Gastrocnemius medialis (tissue), 4 donors: ENCODE results near the gene SLF1.

Source experiments
- POLR2A ChIP-seq, 2 donors: fragments of 450-650 bp; IDR thresholded peaks; one replicate each; pipeline ENCODE4 v1.6.1; 2017; ENCODE audit warnings: antibody characterized with exemption in 2 of 2, mild to moderate bottlenecking in 2 of 2, moderate library complexity in 2 of 2
- TF ChIP-seq, protein P1 (sequence below), 5 experiments: fragments of 450-650 bp in 3 of 5; fragments of 200-600 bp in 2 of 5; sonication (generic) in 2 of 5; IDR thresholded peaks in 4 of 5; conservative IDR thresholded peaks in 1 of 5; 1 replicate in 4 of 5; 2 replicates in 1 of 5; pipeline ENCODE4 v1.5.1; 2016 to 2019; ENCODE audit warnings: antibody characterized with exemption in 5 of 5, mild to moderate bottlenecking in 3 of 5, moderate library complexity in 3 of 5

DNA sequence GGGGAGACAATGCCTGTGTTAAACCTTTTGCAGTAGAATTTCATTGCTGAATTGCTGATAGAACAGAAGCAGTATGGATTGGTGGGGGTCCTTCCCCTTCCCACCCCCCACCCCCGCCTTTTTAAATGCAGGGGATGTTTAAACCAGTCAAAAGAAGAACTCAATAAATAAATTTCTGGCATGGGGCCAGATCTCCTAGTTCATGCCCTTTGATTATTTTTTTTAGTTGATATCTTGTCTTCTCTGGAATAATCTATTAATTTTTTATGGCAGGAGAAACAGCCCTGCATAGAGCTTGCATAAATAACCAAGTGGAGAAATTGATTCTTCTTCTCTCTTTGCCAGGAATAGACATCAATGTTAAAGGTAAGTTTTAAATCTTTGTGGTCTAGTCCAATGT lies 72.8 kb downstream of the SLF1 start:
- no peak for TF ChIP-seq POLR2A (IDR thresholded peaks at IDR 0.05)
- TF ChIP-seq, protein P1, sequence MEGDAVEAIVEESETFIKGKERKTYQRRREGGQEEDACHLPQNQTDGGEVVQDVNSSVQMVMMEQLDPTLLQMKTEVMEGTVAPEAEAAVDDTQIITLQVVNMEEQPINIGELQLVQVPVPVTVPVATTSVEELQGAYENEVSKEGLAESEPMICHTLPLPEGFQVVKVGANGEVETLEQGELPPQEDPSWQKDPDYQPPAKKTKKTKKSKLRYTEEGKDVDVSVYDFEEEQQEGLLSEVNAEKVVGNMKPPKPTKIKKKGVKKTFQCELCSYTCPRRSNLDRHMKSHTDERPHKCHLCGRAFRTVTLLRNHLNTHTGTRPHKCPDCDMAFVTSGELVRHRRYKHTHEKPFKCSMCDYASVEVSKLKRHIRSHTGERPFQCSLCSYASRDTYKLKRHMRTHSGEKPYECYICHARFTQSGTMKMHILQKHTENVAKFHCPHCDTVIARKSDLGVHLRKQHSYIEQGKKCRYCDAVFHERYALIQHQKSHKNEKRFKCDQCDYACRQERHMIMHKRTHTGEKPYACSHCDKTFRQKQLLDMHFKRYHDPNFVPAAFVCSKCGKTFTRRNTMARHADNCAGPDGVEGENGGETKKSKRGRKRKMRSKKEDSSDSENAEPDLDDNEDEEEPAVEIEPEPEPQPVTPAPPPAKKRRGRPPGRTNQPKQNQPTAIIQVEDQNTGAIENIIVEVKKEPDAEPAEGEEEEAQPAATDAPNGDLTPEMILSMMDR (IDR thresholded peaks at IDR 0.05 in 4 of 5, conservative IDR thresholded peaks at IDR 0.05 in 1 of 5): no peak
